Sigmoid colon (tissue), 7 donors: ENCODE data around the gene RAB15. TPM values are rescaled to one million over a fixed set of nuclear protein-coding genes. Genes with fewer than 3 reads are reported as not detected.

Source experiments
- DNase-seq: peaks from one replicate; pipeline ENCODE4 v3.0.0-alpha.2; 2019
- H3K27ac ChIP-seq, 4 donors: fragments of 200-600 bp; sonication (generic); one replicate each; pipeline ENCODE4 v1.5.1; 2016 to 2019; ENCODE audit warnings: mild to moderate bottlenecking in 1 of 4
- H3K27me3 ChIP-seq, 3 donors: fragments of 200-600 bp; sonication (generic); one replicate each; pipeline ENCODE4 v1.5.1; 2019; ENCODE audit warnings: mild to moderate bottlenecking in 1 of 3
- H3K36me3 ChIP-seq, 4 donors: fragments of 200-600 bp; sonication (generic); one replicate each; pipeline ENCODE4 v1.5.1; 2016 to 2019
- H3K4me1 ChIP-seq, 4 donors: fragments of 200-600 bp; sonication (generic); one replicate each; pipeline ENCODE4 v1.5.1; 2017 to 2019
- H3K4me3 ChIP-seq, 4 donors: fragments of 200-600 bp; sonication (generic); one replicate each; pipeline ENCODE4 v1.5.1; 2017 to 2019; ENCODE audit warnings: mild to moderate bottlenecking in 2 of 4, moderate library complexity in 1 of 4
- H3K9me3 ChIP-seq, 4 donors: fragments of 200-600 bp in 3 of 4; sonication (generic) in 3 of 4; one replicate each; pipeline versions ENCODE4 v1.5.1 to v1.6.1; 2013 to 2019
- CTCF ChIP-seq, 4 experiments: fragments of 450-650 bp in 3 of 4; fragments of 200-600 bp in 1 of 4; IDR thresholded peaks; one replicate each; pipeline ENCODE4 v1.5.1; 2016 to 2019; ENCODE audit warnings: antibody characterized with exemption in 4 of 4, mild to moderate bottlenecking in 3 of 4, moderate library complexity in 2 of 4
- EP300 ChIP-seq, 4 donors: sonication (generic); formaldehyde crosslinking; IDR thresholded peaks; one replicate each; pipeline ENCODE4 v1.6.1; 2017; ENCODE audit warnings: antibody characterized with exemption in 4 of 4
- POLR2A ChIP-seq, 2 donors: fragments of 450-650 bp; IDR thresholded peaks; one replicate each; pipeline ENCODE4 v1.6.1; 2016; ENCODE audit warnings: antibody characterized with exemption in 2 of 2, mild to moderate bottlenecking in 2 of 2, moderate library complexity in 2 of 2
- POLR2AphosphoS5 ChIP-seq, 4 donors: sonication (generic); formaldehyde crosslinking; IDR thresholded peaks; one replicate each; pipeline ENCODE4 v1.6.1; 2017; ENCODE audit warnings: antibody characterized with exemption in 4 of 4
- WGBS, 2 donors: extraction: QIAGEN DNeasy Blood & Tissue Kit; methylation state at CpG; one replicate each; pipeline ENCODE4 v1.1.7; 2013; 5-methylcytosine and 5-hydroxymethylcytosine counted together
- intact Hi-C: fragments of 100-400 bp; cut with DNase I; formaldehyde crosslinking; loops from one replicate; pipeline ENCODE4 v1.15.1; 2023
- polyA plus RNA-seq, 3 donors: library from polyadenylated mRNA; stranded (reverse); fragments of 200-250 nt; gene quantifications; one replicate each; pipeline ENCODE4 v1.2.3, GENCODE V29; 2013
- total RNA-seq, 4 donors: library from RNA; depleted of rRNA; stranded (reverse); fragments of >200 nt; gene quantifications; one replicate each; pipeline ENCODE4 v1.1.0, GENCODE V29; 2016
- donor health status: healthy with polysubstance abuse.
- donor health status: Bipolar disorder and iron deficiency.
- donor health status: healthy.

The RAB15 gene
- total and polyA plus RNA-seq, 7 donors: 1.8 to 31.8 (median 11.6) TPM

GRCh38 chr14:64919618-64920017 is 52.5 kb downstream of the RAB15 start:
- intact Hi-C loops: loop anchor here (10.0 kb wide), 3 partner anchors 185 to 575 kb away; partner anchors contain the start of gene MAX

GRCh38 chr14:64919215-64919614 is 52.9 kb downstream of the RAB15 start:
- no peaks in the 10 kb centered on the region for H3K27me3 ChIP-seq
- peaks cover 0 to 5% (median 4%) of the 10 kb centered on the region in 4 donors for H3K36me3 ChIP-seq
- no peak for TF ChIP-seq POLR2AphosphoS5 (IDR thresholded peaks at IDR 0.05)
- no peak for TF ChIP-seq CTCF (IDR thresholded peaks at IDR 0.05)
- no peak for TF ChIP-seq POLR2A (IDR thresholded peaks at IDR 0.05)
- no peak for TF ChIP-seq EP300 (IDR thresholded peaks at IDR 0.05)
- intact Hi-C loops: loop anchor here (10.0 kb wide), 3 partner anchors 186 to 574 kb away; partner anchors contain the start of gene MAX
- no peak overlapping the region for H3K27ac ChIP-seq
- no peaks in the 10 kb centered on the region for H3K9me3 ChIP-seq
- DNase-seq: no peak
- H3K4me1 ChIP-seq: peaks cover 0 to 46% (median 33%) of the 10 kb centered on the region in 4 donors
- no peak overlapping the region for H3K4me3 ChIP-seq

More at GRCh38 chr14:64919618-64920017, 52.5 kb downstream of the RAB15 start:
- H3K27ac ChIP-seq: no peak overlapping the region
- peaks cover 0 to 9% (median 8%) of the 10 kb centered on the region in 4 donors for H3K36me3 ChIP-seq
- 94 to 96% methylated on average over 5 of the region's 5 CpGs for WGBS, 2 donors
- peaks cover 0 to 46% (median 33%) of the 10 kb centered on the region in 4 donors for H3K4me1 ChIP-seq
- TF ChIP-seq POLR2AphosphoS5 (IDR thresholded peaks at IDR 0.05) (no peak), POLR2A (IDR thresholded peaks at IDR 0.05) (no peak), CTCF (IDR thresholded peaks at IDR 0.05) (no peak), EP300 (IDR thresholded peaks at IDR 0.05) (no peak)
- no peak for DNase-seq
- H3K9me3 ChIP-seq: no peaks in the 10 kb centered on the region
- no peaks in the 10 kb centered on the region for H3K27me3 ChIP-seq
- H3K4me3 ChIP-seq: no peak overlapping the region

GRCh38 chr14:64918216-64918615 is 53.9 kb downstream of the RAB15 start:
- TF ChIP-seq POLR2AphosphoS5 (IDR thresholded peaks at IDR 0.05) (no peak), CTCF (IDR thresholded peaks at IDR 0.05) (no peak), POLR2A (IDR thresholded peaks at IDR 0.05) (no peak), EP300 (IDR thresholded peaks at IDR 0.05) (no peak)
- no peaks in the 10 kb centered on the region for H3K9me3 ChIP-seq
- H3K4me1 ChIP-seq: peaks cover 0 to 46% (median 35%) of the 10 kb centered on the region in 4 donors
- no peak overlapping the region for H3K4me3 ChIP-seq
- 92 to 94% methylated on average over 4 of the region's 4 CpGs for WGBS, 2 donors
- H3K27me3 ChIP-seq: no peaks in the 10 kb centered on the region
- no peak for DNase-seq
- no peak overlapping the region for H3K27ac ChIP-seq
- intact Hi-C loops: loop anchor here (10.0 kb wide), 3 partner anchors 187 to 573 kb away; partner anchors contain the start of gene MAX
- H3K36me3 ChIP-seq: no peaks in the 10 kb centered on the region

GRCh38 chr14:64915797-64916196 is 56.3 kb downstream of the RAB15 start:
- no peak for DNase-seq
- 90 to 93% methylated on average over 2 of the region's 2 CpGs for WGBS, 2 donors
- intact Hi-C loops: loop anchor here (10.0 kb wide), 3 partner anchors 189 to 571 kb away; partner anchors contain the start of gene MAX
- no peak for TF ChIP-seq POLR2A (IDR thresholded peaks at IDR 0.05)
- no peak for TF ChIP-seq CTCF (IDR thresholded peaks at IDR 0.05)
- no peak for TF ChIP-seq EP300 (IDR thresholded peaks at IDR 0.05)
- TF ChIP-seq POLR2AphosphoS5 (IDR thresholded peaks at IDR 0.05): no peak
- H3K4me1 ChIP-seq: peaks cover 0 to 46% (median 35%) of the 10 kb centered on the region in 4 donors
- peak overlapping the region in 1 of 4 donors; percentile 93 for H3K4me3 ChIP-seq
- no peaks in the 10 kb centered on the region for H3K36me3 ChIP-seq
- no peaks in the 10 kb centered on the region for H3K9me3 ChIP-seq
- H3K27ac ChIP-seq: no peak overlapping the region
- no peaks in the 10 kb centered on the region for H3K27me3 ChIP-seq
